Stomach (tissue), 4 donors: ENCODE measurements around the gene SLC17A9.

Experiments used
- POLR2A ChIP-seq, 4 donors: fragments of 450-650 bp; IDR thresholded peaks; one replicate each; pipeline ENCODE4 v1.6.1; 2016; ENCODE audit warnings: antibody characterized with exemption in 4 of 4, control low read depth in 2 of 4, mild to moderate bottlenecking in 1 of 4, moderate library complexity in 1 of 4
- TF ChIP-seq, protein P1 (sequence below), 7 experiments: fragments of 450-650 bp in 4 of 7; fragments of 200-600 bp in 3 of 7; sonication (generic) in 3 of 7; IDR thresholded peaks; one replicate each; pipeline ENCODE4 v1.5.1; 2016 to 2019; ENCODE audit warnings: antibody characterized with exemption in 7 of 7, control low read depth in 2 of 7, mild to moderate bottlenecking in 1 of 7

DNA sequence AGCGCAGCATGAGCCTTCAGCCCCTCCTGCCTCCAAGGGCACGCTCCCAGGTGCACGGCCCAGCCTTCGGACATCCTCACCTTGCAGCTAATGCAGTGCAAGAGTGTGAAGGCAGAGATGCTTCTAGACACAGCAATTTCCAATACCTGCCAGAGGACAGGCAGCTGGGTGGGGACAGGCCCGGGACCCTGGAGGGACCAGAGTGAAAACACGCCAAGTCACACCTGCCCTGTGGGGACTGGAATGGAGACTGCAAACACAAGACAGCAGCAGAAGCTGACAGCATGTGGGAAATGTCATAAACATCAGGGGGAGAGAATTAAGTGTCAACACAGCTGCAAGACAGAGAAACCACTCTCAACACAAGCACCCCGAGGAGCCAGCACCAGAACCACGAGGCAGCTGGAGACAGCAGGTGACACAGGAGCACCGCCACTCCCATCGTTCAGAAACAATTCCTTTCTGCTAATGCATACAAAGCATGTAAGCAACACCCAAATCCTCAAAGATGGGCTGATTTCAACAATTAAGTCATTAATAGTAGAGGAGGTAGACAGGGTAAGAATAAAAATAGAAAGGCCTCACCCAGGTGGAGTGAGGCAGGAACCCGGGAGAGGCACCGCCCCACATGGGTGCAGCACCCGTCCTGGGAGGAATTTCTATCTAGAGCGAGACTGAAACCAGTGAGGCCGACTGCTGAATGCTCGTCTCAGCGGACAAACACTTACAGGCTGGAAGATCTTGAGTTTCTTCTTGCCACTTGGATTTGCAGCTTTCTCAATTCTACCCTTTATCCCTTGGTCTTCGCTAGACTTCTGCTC is 43.3 kb upstream of the SLC17A9 start:
- TF ChIP-seq POLR2A (IDR thresholded peaks at IDR 0.05) = no peak
- TF ChIP-seq, protein P1, sequence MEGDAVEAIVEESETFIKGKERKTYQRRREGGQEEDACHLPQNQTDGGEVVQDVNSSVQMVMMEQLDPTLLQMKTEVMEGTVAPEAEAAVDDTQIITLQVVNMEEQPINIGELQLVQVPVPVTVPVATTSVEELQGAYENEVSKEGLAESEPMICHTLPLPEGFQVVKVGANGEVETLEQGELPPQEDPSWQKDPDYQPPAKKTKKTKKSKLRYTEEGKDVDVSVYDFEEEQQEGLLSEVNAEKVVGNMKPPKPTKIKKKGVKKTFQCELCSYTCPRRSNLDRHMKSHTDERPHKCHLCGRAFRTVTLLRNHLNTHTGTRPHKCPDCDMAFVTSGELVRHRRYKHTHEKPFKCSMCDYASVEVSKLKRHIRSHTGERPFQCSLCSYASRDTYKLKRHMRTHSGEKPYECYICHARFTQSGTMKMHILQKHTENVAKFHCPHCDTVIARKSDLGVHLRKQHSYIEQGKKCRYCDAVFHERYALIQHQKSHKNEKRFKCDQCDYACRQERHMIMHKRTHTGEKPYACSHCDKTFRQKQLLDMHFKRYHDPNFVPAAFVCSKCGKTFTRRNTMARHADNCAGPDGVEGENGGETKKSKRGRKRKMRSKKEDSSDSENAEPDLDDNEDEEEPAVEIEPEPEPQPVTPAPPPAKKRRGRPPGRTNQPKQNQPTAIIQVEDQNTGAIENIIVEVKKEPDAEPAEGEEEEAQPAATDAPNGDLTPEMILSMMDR (IDR thresholded peaks at IDR 0.05) = no peak
